Endothelial cell of umbilical vein (primary cell): ENCODE data around the gene TMPRSS5. TPM values are rescaled to one million over a fixed set of nuclear protein-coding genes. Genes with fewer than 3 reads are reported as not detected.

Experiments used
- BruUV-seq: library from RNA; stranded (reverse); fragments of 400-500 nt; replicated peaks from 2 replicates; lab custom pipeline; 2021; lab: Mats Ljungman, UMichigan
- CTCF ChIA-PET: fragments of 300-600, 350-600 bp; sonication (Branson Sonifier 250); formaldehyde crosslinking; loops from one replicate; lab custom pipeline; 2021; ENCODE audit warnings: antibody characterized with exemption, inconsistent platforms; lab: Charles Lee
- POLR2A ChIA-PET: fragments of 300-600, 350-600 bp; sonication (Branson Sonifier 250); formaldehyde crosslinking; loops from one replicate; lab custom pipeline; 2021; ENCODE audit warnings: antibody characterized with exemption, inconsistent platforms; lab: Charles Lee
- DNase-seq: peaks from one replicate; pipeline ENCODE4 v3.0.0-alpha.2; 2011; ENCODE audit warnings: low read depth, low spot score
- FAIRE-seq: peaks from 2 replicates; lab custom pipeline; 2011; peaks lifted over from hg19 to GRCh38; lab: Jason Lieb, UNC
- H2AFZ ChIP-seq: 2 replicates; pipeline ENCODE4 v1.6.0; 2012; ENCODE audit warnings: low read depth, low read length, control low read depth, inconsistent platforms
- H3K27ac ChIP-seq: 2 replicates; pipeline ENCODE4 v1.5.1; 2011; ENCODE audit warnings: low read depth, mild to moderate bottlenecking, control low read depth, low read length, moderate library complexity; ENCODE audit not compliant: insufficient read depth
- H3K27me3 ChIP-seq, 2 experiments: 2 replicates each; pipeline versions ENCODE4 v1.6.0 to v1.6.1; 2011; ENCODE audit warnings: low read length in 2 of 2, mixed read lengths in 1 of 2; ENCODE audit not compliant: control insufficient read depth in 2 of 2, insufficient read depth in 2 of 2
- H3K36me3 ChIP-seq, 2 experiments: 2 replicates in 1 of 2; 3 replicates in 1 of 2; pipeline ENCODE4 v1.5.1; 2011; ENCODE audit warnings: low read length in 2 of 2, mild to moderate bottlenecking in 1 of 2, moderate library complexity in 1 of 2; ENCODE audit not compliant: control insufficient read depth in 2 of 2, insufficient read depth in 2 of 2; ENCODE audit errors: extremely low read depth in 1 of 2
- H3K4me1 ChIP-seq: 3 replicates; pipeline ENCODE4 v1.5.1; 2011; ENCODE audit warnings: mild to moderate bottlenecking, low read length; ENCODE audit not compliant: control insufficient read depth, insufficient read depth; ENCODE audit errors: extremely low read depth
- H3K4me2 ChIP-seq: 2 replicates; pipeline ENCODE4 v1.6.1; 2011; ENCODE audit warnings: low read length, control low read depth, mixed read lengths; ENCODE audit not compliant: insufficient read depth
- H3K4me3 ChIP-seq, 3 experiments: fragments of 200-600 bp in 1 of 3; sonication (generic), shearing (Covaris generic) in 1 of 3; replicated peaks in 1 of 3; 2 replicates each; pipeline ENCODE4 v1.5.1; 2011 to 2016; ENCODE audit warnings: control low read depth in 3 of 3, low read length in 3 of 3, mild to moderate bottlenecking in 2 of 3, inconsistent platforms in 1 of 3, low read depth in 1 of 3, moderate library complexity in 1 of 3; ENCODE audit not compliant: insufficient read depth in 1 of 3
- H3K79me2 ChIP-seq: 2 replicates; pipeline ENCODE4 v1.6.0; 2012; ENCODE audit warnings: low read length, inconsistent platforms; ENCODE audit not compliant: control insufficient read depth, insufficient read depth
- H3K9ac ChIP-seq: replicated peaks from 2 replicates; pipeline ENCODE3; 2011; ENCODE audit warnings: low read length, control low read depth; ENCODE audit not compliant: insufficient read depth; ENCODE audit errors: extremely low read depth
- H3K9me1 ChIP-seq: replicated peaks from 3 replicates; pipeline ENCODE4 v1.6.0; 2011; ENCODE audit warnings: mild to moderate bottlenecking, low read length; ENCODE audit not compliant: control insufficient read depth, insufficient read depth; ENCODE audit errors: extremely low read depth
- H3K9me3 ChIP-seq: replicated peaks from 2 replicates; pipeline ENCODE4 v1.5.1; 2012; ENCODE audit warnings: low read length, inconsistent platforms; ENCODE audit not compliant: control insufficient read depth, insufficient read depth
- H4K20me1 ChIP-seq: replicated peaks from 2 replicates; pipeline ENCODE3; 2011; ENCODE audit warnings: mild to moderate bottlenecking, low read length; ENCODE audit not compliant: control insufficient read depth, insufficient read depth; ENCODE audit errors: extremely low read depth
- CTCF ChIP-seq, 2 donors: IDR thresholded peaks; 1 replicate in 1 of 2; 2 replicates in 1 of 2; pipeline ENCODE4 v1.5.1; 2011; ENCODE audit warnings: low read length in 2 of 2, mild to moderate bottlenecking in 2 of 2, moderate library complexity in 2 of 2, control low read depth in 1 of 2, inconsistent platforms in 1 of 2, low read depth in 1 of 2; ENCODE audit not compliant: insufficient read depth in 1 of 2; ENCODE audit errors: extremely low read depth in 1 of 2
- EZH2 ChIP-seq: IDR thresholded peaks from 2 replicates; pipeline ENCODE4 v1.6.1; 2012; ENCODE audit warnings: borderline replicate concordance, low read depth, mild to moderate bottlenecking, moderate library complexity, low read length, inconsistent platforms; ENCODE audit not compliant: severe bottlenecking
- FOS ChIP-seq: IDR thresholded peaks from 2 replicates; pipeline ENCODE4 v1.6.1; 2011; ENCODE audit warnings: mild to moderate bottlenecking, low read length, moderate library complexity, borderline replicate concordance; ENCODE audit not compliant: insufficient read depth
- GATA2 ChIP-seq: IDR thresholded peaks from 2 replicates; pipeline ENCODE4 v1.7.0; 2011; ENCODE audit warnings: low read depth, mild to moderate bottlenecking, moderate library complexity, mixed read lengths, low read length; ENCODE audit not compliant: insufficient read length, insufficient read depth
- JUN ChIP-seq: IDR thresholded peaks from 2 replicates; pipeline ENCODE4 v1.6.1; 2011; ENCODE audit warnings: borderline replicate concordance, low read depth; ENCODE audit not compliant: insufficient read length, insufficient read depth
- MYC ChIP-seq: IDR thresholded peaks from one replicate; pipeline ENCODE4 v1.6.1; 2011; ENCODE audit warnings: mild to moderate bottlenecking, low read depth, low read length
- POLR2A ChIP-seq: IDR thresholded peaks from 2 replicates; pipeline ENCODE4 v1.6.1; 2012; ENCODE audit warnings: low read depth, mild to moderate bottlenecking, control low read depth, low read length
- POLR2AphosphoS5 ChIP-seq: IDR thresholded peaks from 2 replicates; pipeline ENCODE4 v1.6.1; 2012; ENCODE audit warnings: low read depth, mild to moderate bottlenecking, control low read depth, low read length, moderate library complexity; ENCODE audit not compliant: insufficient read depth
- dilution Hi-C: fragments of 300-500 bp; cut with MboI; formaldehyde crosslinking; loops from one replicate; pipeline ENCODE4 v1.15.0; 2019; ENCODE audit warnings: low sequenced_read_pairs; ENCODE audit not compliant: extremely low pct_ligation_motif_present
- intact Hi-C: fragments of 100-400 bp; cut with micrococcal nuclease; formaldehyde crosslinking; loops from one replicate; pipeline ENCODE4 v1.10.0; 2022
- polyA plus RNA-seq, 4 experiments: library from polyadenylated mRNA; depleted of rRNA in 3 of 4; stranded (reverse) in 3 of 4; unstranded in 1 of 4; fragments of >200 nt; gene quantifications; 2 replicates each; pipeline versions ENCODE4 v1.2.1 to v1.2.3, GENCODE V29; 2011 to 2012; ENCODE audit warnings: missing spikeins in 1 of 4
- total RNA-seq: library from RNA; stranded (reverse); gene quantifications from 2 replicates; pipeline ENCODE4 v1.2.3, GENCODE V29; 2021
- TF ChIP-seq, protein P1 (sequence below): IDR thresholded peaks from 2 replicates; pipeline ENCODE4 v1.6.1; 2011; ENCODE audit not compliant: insufficient read depth, insufficient read length

The TMPRSS5 gene
- total and polyA plus RNA-seq, 2 donors (not counting 3 experiments of a cell fraction or from before 2014, with no cell fraction given), result 0.40 to 0.64 TPM

- no peak for DNase-seq
- Histone ChIP-seq H3K9me1 (no peaks in the 10 kb centered on the region), H3K4me1 (no peaks in the 10 kb centered on the region), H3K27me3 (no peaks in the 10 kb centered on the region), H3K36me3 (no peaks in the 10 kb centered on the region), H2AFZ (no peak overlapping the region), H3K9ac (no peak overlapping the region), H3K4me2 (no peak overlapping the region), H3K27ac (no peak overlapping the region), H4K20me1 (no peaks in the 10 kb centered on the region), H3K79me2 (no peaks in the 10 kb centered on the region), H3K4me3 (no peak overlapping the region), H3K9me3 (no peaks in the 10 kb centered on the region)
- intact Hi-C loops, result no loop called here
- CTCF ChIA-PET, result no interaction called here
- FAIRE-seq, result no peak
- dilution Hi-C loops, result no loop called here
- BruUV-seq, result no TSS peak
- no peak for TF ChIP-seq POLR2A
- no peak for TF ChIP-seq CTCF (IDR thresholded peaks at IDR 0.05; ENCODE audit: extremely low read depth in 1 of 2, insufficient read depth in 1 of 2, low read depth in 1 of 2, low read length in 2 of 2)
- no peak for TF ChIP-seq MYC
- no peak for TF ChIP-seq FOS
- TF ChIP-seq EZH2, result no peak
- TF ChIP-seq JUN, result no peak
- TF ChIP-seq, protein P1, sequence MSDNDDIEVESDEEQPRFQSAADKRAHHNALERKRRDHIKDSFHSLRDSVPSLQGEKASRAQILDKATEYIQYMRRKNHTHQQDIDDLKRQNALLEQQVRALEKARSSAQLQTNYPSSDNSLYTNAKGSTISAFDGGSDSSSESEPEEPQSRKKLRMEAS, result no peak
- no peak for TF ChIP-seq GATA2
- no peak for TF ChIP-seq POLR2AphosphoS5
- POLR2A ChIA-PET, result no interaction called here
These were observed 11.7 kb downstream of the TMPRSS5 start for GRCh38 chr11:113694390-113694789.
